HG02678 (cell line): ENCODE results near the gene KRT73.
"Not testable (repeated sequence)": the region's sequence is repeated elsewhere in the genome, so short reads cannot be mapped to it uniquely, and the experiment has no call there.

Experiments used
- ATAC-seq: cut with Tn5 transposase; IDR thresholded peaks from one replicate; pipeline ENCODE4 v1.9.1; 2021; ENCODE audit warnings: mild to moderate bottlenecking, moderate library complexity; ENCODE audit not compliant: unreplicated experiment

KRT73 gene

DNA sequence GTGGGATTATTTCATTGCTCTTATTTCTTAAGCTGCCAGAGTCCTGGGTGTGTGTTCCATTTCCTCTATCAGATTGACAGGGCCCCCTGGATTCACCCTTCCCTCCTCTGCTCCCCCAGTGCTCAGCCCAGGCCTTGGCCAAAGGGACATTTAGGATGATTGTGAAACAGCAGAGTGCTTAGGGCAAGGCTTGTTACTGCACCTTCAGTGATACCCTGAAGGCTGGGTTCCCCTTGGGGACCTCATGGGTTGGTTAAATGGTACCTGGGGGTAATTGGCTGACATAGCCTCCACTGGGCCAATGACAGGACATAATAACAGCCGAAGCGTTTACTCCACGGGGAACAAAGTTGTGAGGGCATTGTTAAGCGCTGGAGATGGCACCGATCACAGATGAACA, 15.8 kb downstream of the KRT73 start:
- no peak for ATAC-seq

DNA sequence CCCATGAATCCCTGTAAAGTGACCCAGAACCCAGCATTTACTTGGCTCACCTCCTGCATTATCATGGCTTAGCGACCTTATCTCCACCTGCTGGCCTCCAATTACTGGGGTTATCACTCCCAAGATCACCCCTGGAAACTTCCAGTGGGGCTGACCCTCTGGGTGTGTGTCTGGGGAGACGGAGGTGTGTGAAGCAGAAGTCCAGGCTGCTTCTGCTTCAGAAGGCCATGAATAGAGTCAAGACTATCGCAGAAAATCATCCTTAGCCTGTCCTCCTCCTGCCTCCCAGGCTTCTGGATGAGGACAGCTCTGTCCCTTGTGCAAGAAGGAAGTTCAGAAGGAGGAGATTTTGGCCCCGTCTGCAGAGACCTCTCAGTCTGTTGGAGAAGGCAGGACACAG, 16.7 kb downstream of the KRT73 start:
- ATAC-seq = no peak

- no peak for ATAC-seq
These were observed 17.3 kb downstream of the KRT73 start, which contains the start of gene KRT72 for GRCh38 chr12:52600941-52601481. KRT72 (minus strand) TSS chr12:52601463; CDS start chr12:52601452, 11 bp downstream.

GRCh38 chr12:52600475-52600874, 17.9 kb downstream of the KRT73 start:
- ATAC-seq = no peak

- no peak for ATAC-seq
These were observed 18.3 kb downstream of the KRT73 start for GRCh38 chr12:52600071-52600470.

GRCh38 chr12:52598966-52599365, 19.4 kb downstream of the KRT73 start:
- ATAC-seq = no peak

GRCh38 chr12:52594237-52594636, 24.1 kb downstream of the KRT73 start:
- ATAC-seq = not testable (repeated sequence)

DNA sequence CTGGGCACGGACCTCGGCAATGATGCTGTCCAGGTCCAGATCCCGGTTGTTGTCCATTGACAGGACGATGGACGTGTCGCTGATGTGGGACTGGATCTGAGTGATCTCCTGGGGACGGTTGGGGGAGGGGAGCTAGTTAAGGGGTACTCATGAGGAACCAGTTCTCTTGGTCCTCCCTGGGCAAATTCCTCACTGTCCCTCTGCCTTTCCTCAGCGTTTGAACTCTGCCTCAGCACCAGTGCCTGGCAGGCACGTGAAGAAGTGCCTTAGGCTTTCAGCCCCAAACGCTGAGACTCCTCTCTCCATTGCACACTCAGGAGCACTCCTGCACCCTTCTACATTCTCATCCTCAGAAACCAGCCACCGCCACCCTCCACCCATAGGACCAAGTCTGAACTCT, 26.8 kb downstream of the KRT73 start:
- no peak for ATAC-seq

- ATAC-seq = no peak
These were observed 28.3 kb downstream of the KRT73 start for GRCh38 chr12:52590021-52590420.

DNA sequence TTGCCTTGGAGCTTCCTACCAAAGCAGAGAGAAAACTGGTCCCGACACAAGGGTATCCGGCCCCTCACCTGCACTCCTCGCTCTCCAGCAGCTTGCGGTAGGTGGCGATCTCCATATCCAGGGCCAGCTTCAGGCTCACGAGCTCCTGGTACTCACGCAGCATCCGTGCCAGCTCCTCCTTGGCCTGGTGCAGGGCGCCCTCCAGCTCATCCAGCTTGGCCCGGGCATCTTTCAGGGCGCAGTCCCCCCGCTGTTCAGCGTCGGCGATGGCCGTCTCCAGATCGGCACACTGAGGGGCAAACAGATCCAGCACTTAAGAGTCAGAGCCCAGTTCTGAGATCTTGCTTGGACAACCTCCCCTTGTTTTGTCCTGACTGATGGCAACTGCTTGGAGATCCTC, 30.8 kb downstream of the KRT73 start:
- ATAC-seq = no peak

GRCh38 chr12:52585946-52586345, 32.4 kb downstream of the KRT73 start:
- no peak for ATAC-seq

- no peak for ATAC-seq
These were observed 33.3 kb downstream of the KRT73 start for GRCh38 chr12:52585066-52585465.

- ATAC-seq = no peak
These were observed 34.1 kb downstream of the KRT73 start for GRCh38 chr12:52584156-52584682.

GRCh38 chr12:52582971-52583456, 35.3 kb downstream of the KRT73 start:
- ATAC-seq = no peak

DNA sequence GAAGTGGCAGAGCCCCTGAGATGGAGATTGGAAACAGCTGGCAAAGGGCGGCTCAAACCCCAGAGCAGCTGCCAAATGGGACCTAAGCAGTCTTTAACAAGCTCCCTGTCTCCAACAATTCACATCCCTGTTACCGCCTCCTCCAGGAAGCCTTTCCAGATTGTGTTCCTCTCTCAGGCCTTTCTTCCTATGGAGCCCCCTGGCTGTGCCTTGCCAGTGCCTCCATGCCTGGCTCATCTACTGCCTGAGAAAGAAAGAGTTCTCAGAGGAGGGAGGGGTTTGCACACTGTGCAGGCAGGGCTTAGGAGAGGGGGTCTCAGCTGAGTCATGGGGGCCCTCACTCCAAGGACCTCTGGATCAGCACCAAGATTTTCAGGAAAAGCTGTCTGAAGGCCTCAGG, 35.9 kb downstream of the KRT73 start:
- no peak for ATAC-seq

DNA sequence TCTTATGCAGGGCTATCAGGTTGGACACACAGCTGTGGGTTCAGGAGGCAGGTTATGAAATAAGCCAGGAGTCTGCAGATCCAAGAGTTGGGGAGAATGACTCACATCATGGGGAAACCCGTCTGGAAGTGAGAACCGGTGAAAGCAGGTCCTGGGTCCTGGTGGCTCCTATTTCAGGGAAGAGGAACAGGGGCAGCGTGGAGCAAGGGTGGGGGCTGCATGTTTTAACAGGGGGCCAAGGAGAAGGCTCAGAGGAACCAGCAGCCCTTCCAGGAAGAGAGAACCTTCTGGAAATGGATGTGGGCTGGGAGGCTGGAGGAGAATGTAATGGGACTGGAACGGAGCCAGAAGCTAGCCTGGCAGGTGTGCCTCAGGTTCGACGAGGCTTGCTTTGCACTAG, 36.9 kb downstream of the KRT73 start:
- ATAC-seq = no peak

- ATAC-seq = no peak
These were observed 37.3 kb downstream of the KRT73 start for GRCh38 chr12:52581066-52581465.

DNA sequence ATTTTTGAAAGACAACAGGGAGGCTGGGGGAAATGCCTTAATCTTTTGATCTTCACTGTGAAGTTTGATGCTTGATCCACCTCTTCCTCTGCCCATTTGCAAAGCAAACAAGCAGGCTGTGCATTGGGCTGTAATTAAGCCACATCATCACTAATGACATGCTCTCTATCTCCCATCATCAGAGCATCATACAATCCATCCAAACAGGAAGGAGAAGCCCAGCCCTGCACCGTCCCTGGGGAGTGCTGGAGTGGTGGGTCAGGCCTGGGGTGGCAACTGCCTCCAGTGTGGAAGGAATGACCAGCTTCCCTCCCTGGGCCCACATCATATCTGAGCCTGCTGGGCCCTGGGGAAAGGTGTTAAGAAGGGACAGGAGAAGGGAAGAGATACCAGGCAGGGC, 37.9 kb downstream of the KRT73 start:
- no peak for ATAC-seq

DNA sequence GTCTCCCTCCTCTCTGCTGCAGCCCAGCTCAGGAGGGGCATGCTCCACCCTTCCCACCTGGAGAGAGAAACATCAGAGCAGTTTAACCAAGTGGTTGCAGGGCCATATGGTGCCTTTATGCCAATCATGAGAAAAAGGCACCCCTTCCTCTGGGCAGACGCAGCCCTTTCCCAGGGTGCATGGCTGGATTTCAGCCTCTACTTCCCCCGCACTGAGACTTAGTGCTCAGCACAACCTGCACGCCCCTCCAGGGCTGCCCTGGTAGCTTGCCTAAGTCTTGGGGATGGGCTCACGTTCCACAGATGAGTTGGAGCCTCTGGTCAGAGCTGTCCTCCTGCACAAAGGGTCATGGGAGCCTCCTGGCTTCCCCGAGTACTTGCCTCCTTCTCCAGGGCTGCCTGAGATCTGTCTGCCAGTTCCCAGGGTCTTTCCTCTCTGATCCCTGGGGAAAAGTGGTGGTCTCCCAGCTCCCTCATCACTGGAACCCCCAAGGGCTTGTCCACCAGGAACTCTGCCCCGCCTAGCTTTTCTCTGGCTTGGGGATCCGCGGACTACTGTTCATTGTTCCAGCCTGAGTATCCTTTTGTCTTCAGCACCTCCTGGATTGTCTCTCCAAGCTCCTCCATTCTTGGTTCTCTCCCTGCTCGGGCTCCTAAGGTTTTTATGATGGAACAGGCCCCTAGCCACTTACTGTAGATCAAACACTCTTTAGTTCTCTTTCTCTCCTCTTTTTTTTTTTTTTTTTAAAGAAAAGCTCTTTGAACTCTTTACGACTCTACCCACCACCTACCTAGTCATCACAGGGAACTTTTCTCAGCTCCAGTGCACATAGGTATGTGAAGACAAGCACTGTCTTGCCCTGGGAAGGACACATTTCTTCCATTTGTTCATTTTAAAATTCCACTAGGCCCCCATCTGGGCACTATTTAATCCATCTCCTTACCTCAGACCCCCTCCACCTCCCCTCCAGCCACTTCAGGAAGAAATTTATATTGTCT, 38.6 kb downstream of the KRT73 start:
- ATAC-seq = no peak

DNA sequence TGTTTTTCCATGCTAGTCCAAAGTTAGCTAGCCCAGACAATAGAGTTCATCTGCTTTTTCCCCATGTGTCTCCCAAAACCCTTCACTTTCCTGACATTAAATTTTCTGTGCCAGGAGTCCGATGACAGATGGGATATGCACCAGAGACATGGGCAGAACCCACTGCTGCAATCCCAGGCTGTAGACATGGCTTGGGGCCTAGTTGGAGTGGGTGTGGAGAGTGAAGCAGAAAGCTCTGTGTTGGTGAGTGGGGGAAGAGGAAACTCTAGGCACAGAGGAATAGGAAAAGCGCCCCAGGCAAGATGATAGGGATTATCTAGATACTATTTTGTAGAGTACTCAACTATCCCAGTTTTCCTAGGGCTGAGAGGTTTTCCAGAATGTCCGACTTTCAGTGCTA, 39.9 kb downstream of the KRT73 start:
- no peak for ATAC-seq

DNA sequence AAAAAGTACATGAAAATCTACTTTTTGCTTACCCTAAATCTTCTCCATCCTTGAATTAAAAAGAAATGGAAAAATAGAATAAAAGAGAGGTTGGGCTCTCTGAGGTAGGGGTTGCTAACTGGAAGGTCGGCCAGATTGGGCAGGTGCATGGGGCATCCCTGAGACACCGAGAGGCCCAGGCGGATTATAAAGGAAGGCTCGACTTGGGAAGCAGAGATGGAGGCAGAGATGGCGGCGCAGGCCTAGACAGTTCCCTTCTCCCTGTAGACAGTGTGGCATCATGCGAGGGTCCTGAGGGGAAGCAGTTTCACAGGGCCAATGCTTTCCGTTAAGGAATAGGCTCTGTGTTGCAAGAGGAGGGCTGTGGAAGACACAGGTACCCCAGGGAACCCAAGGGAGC, 41.0 kb downstream of the KRT73 start:
- no peak for ATAC-seq

GRCh38 chr12:52575948-52576347, 42.4 kb downstream of the KRT73 start:
- no peak for ATAC-seq
